GM18519 (cell line): ENCODE data around the gene NDST3.

Source experiments
- ATAC-seq: cut with Tn5 transposase; IDR thresholded peaks from one replicate; pipeline ENCODE4 v1.9.1; 2021; ENCODE audit warnings: mild to moderate bottlenecking, moderate library complexity; ENCODE audit not compliant: unreplicated experiment, low FRiP score

NDST3 gene

GRCh38 chr4:118034053-118034785 is at the start of gene NDST3:
TSS of gene NDST3 (plus strand) at chr4:118034486. CDS start at chr4:118053911, 19,425 bp downstream.
- ATAC-seq, result peak; percentile 45

- no peak for ATAC-seq
Observed at GRCh38 chr4:117986321-117986720, 48.0 kb upstream of the NDST3 start.

GRCh38 chr4:117987464-117987863 is 46.8 kb upstream of the NDST3 start:
- ATAC-seq, result no peak

GRCh38 chr4:117996891-117997290 is 37.4 kb upstream of the NDST3 start:
- ATAC-seq, result no peak

GRCh38 chr4:118004088-118004487 is 30.2 kb upstream of the NDST3 start:
- no peak for ATAC-seq

GRCh38 chr4:118005883-118006282 is 28.4 kb upstream of the NDST3 start:
- no peak for ATAC-seq

- ATAC-seq, result no peak
Observed at GRCh38 chr4:118012142-118012541, 22.1 kb upstream of the NDST3 start.

- ATAC-seq, result no peak
Observed at GRCh38 chr4:118014831-118015230, 19.5 kb upstream of the NDST3 start.

GRCh38 chr4:118018381-118019145 is 15.7 kb upstream of the NDST3 start:
- ATAC-seq, result no peak

- ATAC-seq, result no peak
Observed at GRCh38 chr4:118026806-118027205, 7.5 kb upstream of the NDST3 start.

GRCh38 chr4:118029224-118029623 is 5.1 kb upstream of the NDST3 start:
- no peak for ATAC-seq

- ATAC-seq, result no peak
Observed at GRCh38 chr4:118032691-118033090, 1.6 kb upstream of the NDST3 start.

GRCh38 chr4:118033148-118034052 is 886 bp upstream of the NDST3 start:
- no peak for ATAC-seq

- no peak for ATAC-seq
Observed at GRCh38 chr4:118035309-118035708, 1.0 kb downstream of the NDST3 start.

GRCh38 chr4:118036336-118036735 is 2.0 kb downstream of the NDST3 start:
- ATAC-seq, result no peak

GRCh38 chr4:118037955-118038354 is 3.7 kb downstream of the NDST3 start:
- ATAC-seq, result no peak

GRCh38 chr4:118046323-118046722 is 12.0 kb downstream of the NDST3 start:
- ATAC-seq, result no peak

- ATAC-seq, result no peak
Observed at GRCh38 chr4:118047043-118047442, 12.8 kb downstream of the NDST3 start.

GRCh38 chr4:118058955-118059354 is 24.7 kb downstream of the NDST3 start:
- no peak for ATAC-seq

- no peak for ATAC-seq
Observed at GRCh38 chr4:118059397-118059796, 25.1 kb downstream of the NDST3 start.
